Activated CD4-positive, alpha-beta T cell treated with anti-CD3 and anti-CD28 coated beads, Interleukin-2, amount 50 U/mL, for 24 hours (primary cell): ENCODE results near the gene PGP.

Experiments
- DNase-seq, 2 donors: peaks; one replicate each; pipeline ENCODE4 v3.0.0-alpha.2; 2020; ENCODE audit warnings: low read depth in 1 of 2, low spot score in 1 of 2

Gene PGP

GRCh38 chr16:2237493-2238149, 23.0 kb upstream of the PGP start:
- DNase-seq, result no peak

GRCh38 chr16:2237102-2237482, 22.5 kb upstream of the PGP start:
- DNase-seq, result no peak

- DNase-seq, result no peak
These were observed 21.9 kb upstream of the PGP start, which contains the start of gene DNASE1L2 for GRCh38 chr16:2236337-2237101. Gene DNASE1L2 (plus strand): TSS chr16:2236444. CDS start chr16:2236817, 373 bp downstream.

GRCh38 chr16:2235695-2236336, 21.2 kb upstream of the PGP start:
- DNase-seq, result no peak

- no peak for DNase-seq
These were observed 20.6 kb upstream of the PGP start for GRCh38 chr16:2235234-2235651.

GRCh38 chr16:2234813-2235170, 20.2 kb upstream of the PGP start:
- no peak for DNase-seq

GRCh38 chr16:2233872-2234812, 19.5 kb upstream of the PGP start:
- no peak for DNase-seq

- DNase-seq, result no peak
These were observed 18.6 kb upstream of the PGP start for GRCh38 chr16:2233046-2233775.

GRCh38 chr16:2232094-2232990, 17.7 kb upstream of the PGP start:
- DNase-seq, result no peak

GRCh38 chr16:2231016-2231931, 16.6 kb upstream of the PGP start:
- DNase-seq, result no peak

- no peak for DNase-seq
These were observed 15.7 kb upstream of the PGP start for GRCh38 chr16:2230376-2230775.

- no peak for DNase-seq
These were observed 15.1 kb upstream of the PGP start for GRCh38 chr16:2229632-2230250.

- DNase-seq, result no peak
These were observed 14.5 kb upstream of the PGP start for GRCh38 chr16:2229091-2229490.

- no peak for DNase-seq
These were observed 13.7 kb upstream of the PGP start for GRCh38 chr16:2228161-2228824.

GRCh38 chr16:2226918-2227317, 12.3 kb upstream of the PGP start:
- no peak for DNase-seq

GRCh38 chr16:2226245-2226793, 11.7 kb upstream of the PGP start:
- DNase-seq, result no peak

GRCh38 chr16:2223942-2224486, 9.4 kb upstream of the PGP start:
- DNase-seq, result no peak
